Epithelial cell of esophagus (primary cell): ENCODE data around the gene RANBP17.

ENCODE experiments used
- DNase-seq: peaks from one replicate; pipeline ENCODE4 v3.0.0; 2010; ENCODE audit warnings: low read depth
- H3K4me3 ChIP-seq: 2 replicates; pipeline ENCODE4 v1.5.1; 2011; ENCODE audit warnings: mild to moderate bottlenecking, low read length, control low read depth
- TF ChIP-seq, protein P1 (sequence below): IDR thresholded peaks from 2 replicates; pipeline ENCODE4 v1.5.1; 2011; ENCODE audit warnings: low read depth, mild to moderate bottlenecking, low read length, control low read depth, inconsistent platforms; ENCODE audit not compliant: insufficient read depth; ENCODE audit errors: missing control alignments

The RANBP17 gene

GRCh38 chr5:171122372-171122771, 260.6 kb downstream of the RANBP17 start:
- TF ChIP-seq, protein P1, sequence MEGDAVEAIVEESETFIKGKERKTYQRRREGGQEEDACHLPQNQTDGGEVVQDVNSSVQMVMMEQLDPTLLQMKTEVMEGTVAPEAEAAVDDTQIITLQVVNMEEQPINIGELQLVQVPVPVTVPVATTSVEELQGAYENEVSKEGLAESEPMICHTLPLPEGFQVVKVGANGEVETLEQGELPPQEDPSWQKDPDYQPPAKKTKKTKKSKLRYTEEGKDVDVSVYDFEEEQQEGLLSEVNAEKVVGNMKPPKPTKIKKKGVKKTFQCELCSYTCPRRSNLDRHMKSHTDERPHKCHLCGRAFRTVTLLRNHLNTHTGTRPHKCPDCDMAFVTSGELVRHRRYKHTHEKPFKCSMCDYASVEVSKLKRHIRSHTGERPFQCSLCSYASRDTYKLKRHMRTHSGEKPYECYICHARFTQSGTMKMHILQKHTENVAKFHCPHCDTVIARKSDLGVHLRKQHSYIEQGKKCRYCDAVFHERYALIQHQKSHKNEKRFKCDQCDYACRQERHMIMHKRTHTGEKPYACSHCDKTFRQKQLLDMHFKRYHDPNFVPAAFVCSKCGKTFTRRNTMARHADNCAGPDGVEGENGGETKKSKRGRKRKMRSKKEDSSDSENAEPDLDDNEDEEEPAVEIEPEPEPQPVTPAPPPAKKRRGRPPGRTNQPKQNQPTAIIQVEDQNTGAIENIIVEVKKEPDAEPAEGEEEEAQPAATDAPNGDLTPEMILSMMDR = no peak
- H3K4me3 ChIP-seq = no peak overlapping the region
- peak; percentile 14 for DNase-seq

GRCh38 chr5:171123417-171123816, 261.6 kb downstream of the RANBP17 start:
- TF ChIP-seq, protein P1 = no peak
- no peak for DNase-seq
- H3K4me3 ChIP-seq = no peak overlapping the region

DNA sequence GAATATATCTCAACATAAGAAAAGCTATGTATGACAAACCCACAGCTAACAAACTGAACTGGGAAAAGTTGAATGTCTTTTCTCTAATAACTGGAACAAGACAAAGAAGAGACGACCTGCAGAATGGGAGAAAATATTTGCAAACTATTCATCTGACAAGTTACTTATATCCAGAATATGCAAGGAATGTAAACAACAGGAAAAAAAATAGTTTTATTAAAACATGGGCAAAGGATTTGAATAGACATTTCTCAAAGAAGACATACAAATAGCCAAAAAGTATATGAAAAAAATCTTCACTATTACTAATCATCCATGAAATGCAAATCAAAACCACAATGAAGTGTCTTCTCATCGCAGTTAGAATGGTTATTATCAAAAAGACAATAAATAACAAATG, 265.5 kb downstream of the RANBP17 start:
- TF ChIP-seq, protein P1 = no peak
- H3K4me3 ChIP-seq = no peak overlapping the region
- no peak for DNase-seq

DNA sequence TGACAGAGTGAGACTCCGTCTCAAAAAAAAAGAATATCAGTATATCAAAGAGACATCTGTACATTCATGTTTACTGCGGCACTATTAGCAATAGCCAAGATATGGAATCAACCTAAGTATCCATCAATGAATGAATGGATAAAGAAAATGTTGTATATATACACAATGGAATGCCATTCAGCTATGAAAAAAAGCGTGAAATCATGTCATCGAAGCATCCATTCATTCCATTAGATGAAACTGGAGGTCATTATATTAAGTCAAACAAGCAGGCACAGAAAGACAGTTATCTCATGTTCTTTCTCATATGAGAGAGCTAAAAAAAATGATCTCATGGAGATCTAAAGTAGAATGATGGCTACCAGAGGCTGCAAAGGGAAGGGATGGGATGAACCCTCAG, 266.3 kb downstream of the RANBP17 start:
- TF ChIP-seq, protein P1 = no peak
- no peak overlapping the region for H3K4me3 ChIP-seq
- DNase-seq = no peak

- TF ChIP-seq, protein P1 = no peak
- H3K4me3 ChIP-seq = no peak overlapping the region
- DNase-seq = no peak
These were observed 267.5 kb downstream of the RANBP17 start for GRCh38 chr5:171129308-171129707.

GRCh38 chr5:171131497-171131896, 269.7 kb downstream of the RANBP17 start:
- TF ChIP-seq, protein P1 = no peak
- no peak overlapping the region for H3K4me3 ChIP-seq
- no peak for DNase-seq

GRCh38 chr5:171137768-171138525, 276.1 kb downstream of the RANBP17 start:
- H3K4me3 ChIP-seq = no peak overlapping the region
- peak; percentile 45 for DNase-seq
- TF ChIP-seq, protein P1 = no peak
